Activated CD8-positive, alpha-beta memory T cell treated with anti-CD3 and anti-CD28 coated beads, Interleukin-2, amount 50 U/mL, for 48 hours (primary cell): ENCODE measurements around the gene TMCC1.
"Not testable (repeated sequence)": the region's sequence is repeated elsewhere in the genome, so short reads cannot be mapped to it uniquely, and the experiment has no call there.

Source experiments
- DNase-seq: peaks from one replicate; pipeline ENCODE4 v3.0.0-alpha.2; 2020

Gene TMCC1

GRCh38 chr3:129892486-129892856 lies 1.0 kb downstream of the TMCC1 start:
- peak; percentile 60 for DNase-seq

- no peak for DNase-seq
These were observed 2.6 kb downstream of the TMCC1 start for GRCh38 chr3:129890891-129891290.

- no peak for DNase-seq
These were observed 3.4 kb downstream of the TMCC1 start for GRCh38 chr3:129890125-129890524.

GRCh38 chr3:129888771-129889170 lies 4.7 kb downstream of the TMCC1 start:
- no peak for DNase-seq

GRCh38 chr3:129881261-129881660 lies 12.2 kb downstream of the TMCC1 start:
- DNase-seq, result no peak

- no peak for DNase-seq
These were observed 15.2 kb downstream of the TMCC1 start for GRCh38 chr3:129878355-129878754.

GRCh38 chr3:129874479-129874878 lies 19.0 kb downstream of the TMCC1 start:
- not testable (repeated sequence) for DNase-seq

- DNase-seq, result no peak
These were observed 24.6 kb downstream of the TMCC1 start for GRCh38 chr3:129868912-129869311.

- no peak for DNase-seq
These were observed 25.9 kb downstream of the TMCC1 start for GRCh38 chr3:129867506-129868124.

- no peak for DNase-seq
These were observed 27.7 kb downstream of the TMCC1 start for GRCh38 chr3:129865806-129866205.

GRCh38 chr3:129864519-129864918 lies 29.0 kb downstream of the TMCC1 start:
- DNase-seq, result no peak

GRCh38 chr3:129859272-129859671 lies 34.2 kb downstream of the TMCC1 start:
- DNase-seq, result no peak

- no peak for DNase-seq
These were observed 35.6 kb downstream of the TMCC1 start for GRCh38 chr3:129857899-129858298.

GRCh38 chr3:129856790-129857189 lies 36.7 kb downstream of the TMCC1 start:
- DNase-seq, result not testable (repeated sequence)

GRCh38 chr3:129855832-129856419 lies 37.6 kb downstream of the TMCC1 start:
- no peak for DNase-seq

GRCh38 chr3:129855170-129855831 lies 38.2 kb downstream of the TMCC1 start:
- no peak for DNase-seq

GRCh38 chr3:129854460-129854859 lies 39.1 kb downstream of the TMCC1 start:
- DNase-seq, result no peak

GRCh38 chr3:129845956-129846355 lies 47.6 kb downstream of the TMCC1 start:
- DNase-seq, result no peak

- no peak for DNase-seq
These were observed 52.7 kb downstream of the TMCC1 start for GRCh38 chr3:129840707-129841360.

- DNase-seq, result no peak
These were observed 55.4 kb downstream of the TMCC1 start for GRCh38 chr3:129838086-129838485.

GRCh38 chr3:129837065-129837642 lies 56.4 kb downstream of the TMCC1 start:
- DNase-seq, result no peak

GRCh38 chr3:129836381-129837064 lies 57.0 kb downstream of the TMCC1 start:
- no peak for DNase-seq

GRCh38 chr3:129835198-129835597 lies 58.3 kb downstream of the TMCC1 start:
- DNase-seq, result no peak
